Neural cell (in vitro differentiated cells): ENCODE measurements around the gene C5orf24.

Source experiments
- EP300 ChIP-seq: fragments of 450-650 bp; conservative IDR thresholded peaks from 2 replicates; pipeline ENCODE4 v1.6.1; 2014; ENCODE audit warnings: antibody characterized with exemption, mild to moderate bottlenecking, moderate library complexity; ENCODE audit not compliant: poor library complexity, severe bottlenecking
- EZH2 ChIP-seq: fragments of 200-600, 300-800 bp; shearing (Covaris generic), sonication (generic); IDR thresholded peaks from 2 replicates; pipeline ENCODE4 v1.6.1; 2014; ENCODE audit warnings: antibody characterized with exemption, low read length, borderline replicate concordance, mild to moderate bottlenecking; ENCODE audit not compliant: insufficient read depth, poor library complexity, severe bottlenecking
- POLR2AphosphoS5 ChIP-seq: IDR thresholded peaks from 2 replicates; pipeline ENCODE4 v1.6.1; 2012
- TF ChIP-seq, protein P1 (sequence below): fragments of 450-650 bp; IDR thresholded peaks from 2 replicates; pipeline ENCODE4 v1.5.1; 2014; ENCODE audit warnings: antibody characterized with exemption, mild to moderate bottlenecking, moderate library complexity; ENCODE audit not compliant: poor library complexity, severe bottlenecking

DNA sequence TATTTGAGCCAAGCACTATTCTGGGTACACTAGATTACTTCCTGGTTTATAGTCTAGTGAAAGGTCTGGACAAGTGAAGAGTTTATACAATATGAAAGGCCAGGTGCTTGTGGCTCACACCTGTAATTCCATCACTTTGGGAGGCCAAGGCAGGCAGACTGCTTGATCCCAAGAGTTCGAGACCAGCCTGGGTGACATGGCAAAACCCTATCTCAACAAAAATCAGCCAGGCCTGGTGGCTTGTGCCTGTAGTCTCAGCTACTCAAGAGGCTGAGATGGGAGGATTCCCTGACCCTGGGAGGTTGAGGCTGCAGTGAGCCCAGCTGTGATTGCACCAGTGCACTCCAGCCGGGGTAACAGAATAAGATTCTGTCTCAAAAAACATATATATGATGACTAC, 18.9 kb downstream of the C5orf24 start:
- TF ChIP-seq POLR2AphosphoS5 (no peak), EZH2 (no peak), EP300 (no peak)
- TF ChIP-seq, protein P1, sequence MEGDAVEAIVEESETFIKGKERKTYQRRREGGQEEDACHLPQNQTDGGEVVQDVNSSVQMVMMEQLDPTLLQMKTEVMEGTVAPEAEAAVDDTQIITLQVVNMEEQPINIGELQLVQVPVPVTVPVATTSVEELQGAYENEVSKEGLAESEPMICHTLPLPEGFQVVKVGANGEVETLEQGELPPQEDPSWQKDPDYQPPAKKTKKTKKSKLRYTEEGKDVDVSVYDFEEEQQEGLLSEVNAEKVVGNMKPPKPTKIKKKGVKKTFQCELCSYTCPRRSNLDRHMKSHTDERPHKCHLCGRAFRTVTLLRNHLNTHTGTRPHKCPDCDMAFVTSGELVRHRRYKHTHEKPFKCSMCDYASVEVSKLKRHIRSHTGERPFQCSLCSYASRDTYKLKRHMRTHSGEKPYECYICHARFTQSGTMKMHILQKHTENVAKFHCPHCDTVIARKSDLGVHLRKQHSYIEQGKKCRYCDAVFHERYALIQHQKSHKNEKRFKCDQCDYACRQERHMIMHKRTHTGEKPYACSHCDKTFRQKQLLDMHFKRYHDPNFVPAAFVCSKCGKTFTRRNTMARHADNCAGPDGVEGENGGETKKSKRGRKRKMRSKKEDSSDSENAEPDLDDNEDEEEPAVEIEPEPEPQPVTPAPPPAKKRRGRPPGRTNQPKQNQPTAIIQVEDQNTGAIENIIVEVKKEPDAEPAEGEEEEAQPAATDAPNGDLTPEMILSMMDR, result no peak
